Activated T-helper 1 cell treated with anti-CD3 and anti-CD28 coated beads, Interleukin-12 subunit alpha, Interleukin-12 subunit beta, Interleukin-2, Interleukin-4 antibody, amounts not matched to agents 30 ng/mL and 10 ng/mL and 1 ng/mL, durations not matched to agents 14 hours and 24 hours and 36 hours (primary cell): Measurements from ENCODE around the gene GFOD1. TPM values are rescaled to one million over a fixed set of nuclear protein-coding genes. Genes with fewer than 3 reads are reported as not detected.
"Not testable (repeated sequence)": the region's sequence is repeated elsewhere in the genome, so short reads cannot be mapped to it uniquely, and the experiment has no call there.

Source experiments
- DNase-seq: peaks from one replicate; pipeline ENCODE4 v3.0.0; 2021; ENCODE audit warnings: low spot score
- H3K27ac Mint-ChIP-seq: one replicate; pipeline ENCODE4 v1.8.0; 2021; ENCODE audit warnings: mild to moderate bottlenecking, mixed read lengths
- H3K27me3 Mint-ChIP-seq: one replicate; pipeline ENCODE4 v1.8.0; 2022; ENCODE audit warnings: mild to moderate bottlenecking, moderate library complexity, mixed read lengths; ENCODE audit not compliant: insufficient read depth
- H3K36me3 Mint-ChIP-seq: one replicate; pipeline ENCODE4 v1.8.0; 2021; ENCODE audit warnings: low read depth, mixed read lengths
- H3K4me1 Mint-ChIP-seq: one replicate; pipeline ENCODE4 v1.8.0; 2021; ENCODE audit warnings: low read depth, mixed read lengths
- H3K4me3 Mint-ChIP-seq: one replicate; pipeline ENCODE4 v1.8.0; 2021; ENCODE audit warnings: mild to moderate bottlenecking, moderate library complexity, mixed read lengths
- H3K9me3 Mint-ChIP-seq: one replicate; pipeline ENCODE4 v1.8.0; 2021; ENCODE audit warnings: mixed read lengths
- intact Hi-C: fragments of 100-400 bp; cut with micrococcal nuclease; formaldehyde crosslinking; loops from one replicate; pipeline ENCODE4 v1.15.1; 2024
- total RNA-seq: library from RNA; stranded (reverse); gene quantifications from 2 replicates; pipeline ENCODE4 v1.2.3, GENCODE V29; 2022

The GFOD1 gene
- total RNA-seq, 1 donor from 2014 or later: 13.6 TPM

DNA sequence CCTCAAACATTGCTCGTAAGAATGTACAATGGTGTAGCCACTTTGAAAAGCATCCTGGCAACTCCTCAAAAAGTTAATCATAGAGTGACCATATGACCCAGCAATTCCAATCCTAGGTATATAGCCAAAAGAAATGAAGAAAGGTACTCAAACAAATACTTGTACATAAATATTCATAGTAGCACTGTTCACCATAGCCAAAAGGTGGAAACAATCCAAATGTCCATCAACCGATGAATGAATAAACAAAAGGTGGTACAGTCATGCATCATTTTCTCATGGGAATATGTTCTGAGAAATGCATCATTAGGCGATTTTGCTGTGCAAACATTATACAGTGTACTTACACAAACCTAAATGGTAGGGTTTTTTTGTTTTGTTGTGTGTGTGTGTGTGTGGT is 84.7 kb downstream of the GFOD1 start:
- DNase-seq: no peak
- Mint-ChIP-seq H3K9me3 (no peaks in the 10 kb centered on the region), H3K4me1 (peaks cover 10% of the 10 kb centered on the region), H3K27ac (no peak overlapping the region), H3K36me3 (no peaks in the 10 kb centered on the region), H3K4me3 (no peak overlapping the region), H3K27me3 (no peaks in the 10 kb centered on the region)
- intact Hi-C loops: no loop called here

- H3K27ac Mint-ChIP-seq: no peak overlapping the region
- no peaks in the 10 kb centered on the region for H3K36me3 Mint-ChIP-seq
- no peak for DNase-seq
- peaks cover 2% of the 10 kb centered on the region for H3K27me3 Mint-ChIP-seq
- peaks cover 10% of the 10 kb centered on the region for H3K4me1 Mint-ChIP-seq
- H3K9me3 Mint-ChIP-seq: no peaks in the 10 kb centered on the region
- intact Hi-C loops: no loop called here
- H3K4me3 Mint-ChIP-seq: no peak overlapping the region
These were observed 86.6 kb downstream of the GFOD1 start for GRCh38 chr6:13400772-13401171.

- no peak overlapping the region for H3K4me3 Mint-ChIP-seq
- H3K36me3 Mint-ChIP-seq: no peaks in the 10 kb centered on the region
- H3K27me3 Mint-ChIP-seq: peaks cover 2% of the 10 kb centered on the region
- intact Hi-C loops: no loop called here
- no peak for DNase-seq
- no peak overlapping the region for H3K27ac Mint-ChIP-seq
- H3K9me3 Mint-ChIP-seq: no peaks in the 10 kb centered on the region
- peaks cover 10% of the 10 kb centered on the region for H3K4me1 Mint-ChIP-seq
These were observed 88.9 kb downstream of the GFOD1 start for GRCh38 chr6:13398421-13398994.

GRCh38 chr6:13398069-13398381 is 89.4 kb downstream of the GFOD1 start:
- DNase-seq: no peak
- H3K4me3 Mint-ChIP-seq: no peak overlapping the region
- no peaks in the 10 kb centered on the region for H3K36me3 Mint-ChIP-seq
- intact Hi-C loops: no loop called here
- H3K27me3 Mint-ChIP-seq: peaks cover 2% of the 10 kb centered on the region
- peaks cover 10% of the 10 kb centered on the region for H3K4me1 Mint-ChIP-seq
- no peak overlapping the region for H3K27ac Mint-ChIP-seq
- H3K9me3 Mint-ChIP-seq: no peaks in the 10 kb centered on the region

GRCh38 chr6:13397359-13398068 is 89.9 kb downstream of the GFOD1 start:
- Mint-ChIP-seq H3K4me3 (no peak overlapping the region), H3K36me3 (peaks cover under 1% of the 10 kb centered on the region), H3K27ac (no peak overlapping the region), H3K9me3 (no peaks in the 10 kb centered on the region), H3K4me1 (peaks cover 10% of the 10 kb centered on the region), H3K27me3 (peaks cover 2% of the 10 kb centered on the region)
- DNase-seq: no peak
- intact Hi-C loops: no loop called here

GRCh38 chr6:13396241-13396792 is 91.1 kb downstream of the GFOD1 start:
- Mint-ChIP-seq H3K27ac (no peak overlapping the region), H3K36me3 (peaks cover 3% of the 10 kb centered on the region), H3K4me1 (peaks cover 10% of the 10 kb centered on the region), H3K27me3 (peaks cover 2% of the 10 kb centered on the region), H3K9me3 (no peaks in the 10 kb centered on the region), H3K4me3 (no peak overlapping the region)
- intact Hi-C loops: no loop called here
- DNase-seq: no peak

DNA sequence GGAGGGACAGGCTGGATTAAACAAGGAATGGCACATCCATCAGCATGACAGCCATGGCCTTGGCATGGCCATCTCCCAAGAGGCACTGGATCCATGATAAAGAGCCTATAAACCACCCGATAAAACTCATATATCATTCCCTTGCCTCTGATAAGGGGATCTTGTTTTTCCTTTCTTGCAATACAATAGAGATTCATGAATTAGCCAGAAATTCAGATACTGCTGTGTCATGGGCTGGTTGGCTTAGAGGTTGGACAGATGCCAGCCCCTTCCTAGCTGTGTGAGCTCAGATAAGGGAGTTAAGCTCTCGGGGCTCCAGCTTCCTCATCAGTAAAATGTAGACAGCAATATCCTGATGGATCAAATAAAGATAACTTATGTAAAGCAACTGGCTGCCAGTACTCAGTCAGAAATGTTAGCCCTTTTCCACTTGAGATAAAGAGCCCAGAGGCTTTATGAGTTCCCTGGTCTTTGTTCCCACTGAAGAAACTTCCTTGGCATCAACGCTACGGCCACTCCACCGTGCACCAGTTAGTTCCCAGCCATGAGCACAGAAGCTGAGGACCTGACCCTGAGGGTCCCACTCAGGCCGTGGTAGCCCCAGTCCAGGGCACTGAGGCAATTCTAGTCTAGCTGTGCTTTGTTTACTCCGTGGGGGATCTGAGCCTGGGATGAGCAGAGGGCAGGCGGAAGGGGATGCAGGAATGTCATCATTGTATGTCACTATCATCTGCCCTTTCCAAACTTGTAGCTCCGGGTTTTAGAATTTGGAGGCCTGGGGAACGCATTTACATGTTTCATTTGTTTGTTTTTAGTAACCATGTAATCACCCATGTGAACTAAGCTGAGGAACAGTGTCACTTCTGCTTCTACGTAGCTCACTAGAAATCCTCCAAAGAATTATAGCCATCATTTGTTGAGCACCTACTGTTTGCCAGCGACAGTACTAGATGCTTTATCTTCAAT is 91.8 kb downstream of the GFOD1 start:
- DNase-seq: no peak
- Mint-ChIP-seq H3K4me1 (peaks cover 8% of the 10 kb centered on the region), H3K9me3 (no peaks in the 10 kb centered on the region), H3K36me3 (peaks cover 3% of the 10 kb centered on the region), H3K27ac (no peak overlapping the region), H3K27me3 (peaks cover 2% of the 10 kb centered on the region), H3K4me3 (no peak overlapping the region)
- intact Hi-C loops: no loop called here

DNA sequence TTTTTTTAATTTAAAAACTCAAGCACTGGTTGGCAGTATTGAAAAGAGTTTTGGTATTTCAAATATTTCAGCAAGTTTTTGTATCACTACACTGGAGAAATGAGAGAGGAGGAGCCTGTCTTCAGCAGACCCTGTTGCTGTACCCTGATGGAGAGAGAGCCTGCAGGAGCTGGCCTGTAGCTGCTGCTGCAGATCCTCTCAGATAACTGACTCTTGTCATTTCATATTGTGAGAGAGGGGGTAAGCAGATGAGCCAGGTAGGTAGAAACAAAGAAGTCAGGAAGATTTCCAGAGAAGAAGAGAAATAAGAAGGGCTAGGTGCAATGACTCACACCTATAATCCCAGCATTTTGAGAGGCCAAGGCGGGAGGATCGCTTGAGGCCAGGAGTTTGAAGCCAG is 94.9 kb downstream of the GFOD1 start:
- H3K4me3 Mint-ChIP-seq: no peak overlapping the region
- no peak for DNase-seq
- H3K4me1 Mint-ChIP-seq: peaks cover 7% of the 10 kb centered on the region
- H3K27ac Mint-ChIP-seq: no peak overlapping the region
- H3K9me3 Mint-ChIP-seq: peaks cover 7% of the 10 kb centered on the region
- intact Hi-C loops: no loop called here
- H3K27me3 Mint-ChIP-seq: peaks cover 2% of the 10 kb centered on the region
- peaks cover 8% of the 10 kb centered on the region for H3K36me3 Mint-ChIP-seq

DNA sequence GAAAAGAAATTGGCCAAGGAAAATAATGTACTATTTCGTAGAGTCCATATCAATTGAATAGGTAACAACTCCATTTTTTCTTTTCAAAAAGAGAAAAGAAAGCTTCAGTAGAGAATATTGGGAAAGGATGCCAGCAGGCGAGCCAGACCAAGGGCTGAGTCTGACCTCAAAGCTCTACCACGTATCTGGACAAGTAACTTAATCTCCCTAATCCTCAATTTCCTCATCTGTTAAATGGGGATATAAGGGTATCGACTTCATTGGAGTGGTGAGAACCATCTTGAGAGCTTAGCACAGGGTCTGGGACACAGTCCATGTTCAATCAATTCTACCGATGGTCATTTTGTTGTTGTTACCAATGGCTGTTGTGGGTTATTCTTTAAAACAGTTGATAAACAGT is 95.9 kb downstream of the GFOD1 start:
- H3K4me3 Mint-ChIP-seq: no peak overlapping the region
- DNase-seq: no peak
- H3K9me3 Mint-ChIP-seq: peaks cover 7% of the 10 kb centered on the region
- intact Hi-C loops: no loop called here
- H3K4me1 Mint-ChIP-seq: peaks cover 7% of the 10 kb centered on the region
- peaks cover 2% of the 10 kb centered on the region for H3K27me3 Mint-ChIP-seq
- H3K27ac Mint-ChIP-seq: no peak overlapping the region
- peaks cover 10% of the 10 kb centered on the region for H3K36me3 Mint-ChIP-seq

GRCh38 chr6:13390658-13391057 is 96.7 kb downstream of the GFOD1 start:
- Mint-ChIP-seq H3K27ac (peak overlapping the region; percentile 66), H3K36me3 (peaks cover 10% of the 10 kb centered on the region), H3K4me3 (no peak overlapping the region), H3K9me3 (peaks cover 7% of the 10 kb centered on the region), H3K27me3 (no peaks in the 10 kb centered on the region), H3K4me1 (peaks cover 7% of the 10 kb centered on the region)
- DNase-seq: no peak
- intact Hi-C loops: no loop called here

- not testable (repeated sequence) for H3K9me3 Mint-ChIP-seq, H3K36me3 Mint-ChIP-seq
These were observed 98.2 kb downstream of the GFOD1 start for GRCh38 chr6:13389237-13389636.

DNA sequence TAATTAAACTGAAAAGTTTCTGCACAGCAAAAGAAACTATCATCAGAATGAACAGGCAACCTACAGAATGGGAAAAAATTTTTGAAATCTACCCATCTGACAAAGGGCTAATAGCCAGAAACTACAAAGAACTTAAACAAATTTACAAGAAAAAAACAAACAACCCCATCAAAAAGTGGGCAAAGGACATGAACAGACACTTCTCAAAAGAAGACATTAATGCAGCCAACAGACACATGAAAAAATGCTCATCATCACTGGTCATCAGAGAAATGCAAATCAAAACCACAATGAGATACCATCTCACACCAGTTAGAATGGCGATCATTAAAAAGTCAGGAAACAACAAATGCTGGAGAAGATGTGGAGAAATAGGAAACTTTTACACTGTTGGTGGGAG is 98.6 kb downstream of the GFOD1 start:
- H3K36me3 Mint-ChIP-seq: peaks cover 10% of the 10 kb centered on the region
- H3K27ac Mint-ChIP-seq, H3K27me3 Mint-ChIP-seq, H3K9me3 Mint-ChIP-seq, DNase-seq, H3K4me3 Mint-ChIP-seq, H3K4me1 Mint-ChIP-seq, intact Hi-C loops: not testable (repeated sequence)

More at GRCh38 chr6:13389237-13389636, 98.2 kb downstream of the GFOD1 start:
- intact Hi-C loops, H3K27ac Mint-ChIP-seq, DNase-seq, H3K27me3 Mint-ChIP-seq, H3K4me1 Mint-ChIP-seq, H3K4me3 Mint-ChIP-seq: not testable (repeated sequence)

GRCh38 chr6:13384966-13385365 is 102.4 kb downstream of the GFOD1 start:
- peaks cover 36% of the 10 kb centered on the region for H3K4me1 Mint-ChIP-seq

More at GRCh38 chr6:13384966-13385365, 102.4 kb downstream of the GFOD1 start:
- Mint-ChIP-seq H3K36me3 (peaks cover 9% of the 10 kb centered on the region), H3K9me3 (peaks cover 7% of the 10 kb centered on the region), H3K4me3 (no peak overlapping the region), H3K27ac (no peak overlapping the region), H3K27me3 (no peaks in the 10 kb centered on the region)
- intact Hi-C loops: no loop called here
- no peak for DNase-seq
